ENCODE data around the gene ANKRD33. TPM values are rescaled to one million over a fixed set of nuclear protein-coding genes. Genes with fewer than 3 reads are reported as not detected.
A peak's percentile ranks its signal among the peaks of the same experiment; 100 is the strongest.

ANKRD33 gene
- total RNA-seq, 1 experiment from 2014 or later = not detected

GRCh38 chr12:51864833-51865670 is 22.9 kb upstream of the ANKRD33 start:
- POLR2A ChIA-PET (ENCODE audit: low non-redundant PET) = interaction anchor here (0.6 kb wide), 1 partner anchor 93 kb away, joined by 7 read pairs; no protein-coding TSS in a partner anchor
- Histone ChIP-seq H3K9me3 (ENCODE audit: low read depth, low read length, poor library complexity, severe bottlenecking) (no peaks in the 10 kb centered on the region), H3K36me3 (ENCODE audit: insufficient read depth, low read length, poor library complexity, severe bottlenecking) (no peaks in the 10 kb centered on the region), H3K27ac (ENCODE audit: low read depth, low read length, poor library complexity, severe bottlenecking) (no peak overlapping the region), H3K27me3 (replicated peaks; ENCODE audit: insufficient read depth, low read depth, low read length, poor library complexity) (no peaks in the 10 kb centered on the region), H3K4me1 (ENCODE audit: insufficient read depth, low read length, poor library complexity, severe bottlenecking) (peaks cover 30% of the 10 kb centered on the region), H3K4me3 (ENCODE audit: low read depth, low read length, poor library complexity, severe bottlenecking) (peak overlapping the region; percentile 41)
- CTCF ChIA-PET = interaction anchor here (1.1 to 1.7 kb wide), 2 partner anchors 10 to 41 kb away, joined by 3 to 9 read pairs; no protein-coding TSS in a partner anchor
- TF ChIP-seq CTCF (conservative IDR thresholded peaks at IDR 0.05; ENCODE audit: low read depth, low read length) = no peak
- TF ChIP-seq EZH2 (IDR thresholded peaks at IDR 0.05; ENCODE audit: borderline replicate concordance, low read depth, low read length, poor library complexity, severe bottlenecking) = no peak
- DNase-seq (ENCODE audit: low spot score) = no peak
- no TSS peak for BruUV-seq (replicated peaks)
- intact Hi-C loops (cut with micrococcal nuclease; ENCODE audit: unreplicated experiment) = no loop called here

- intact Hi-C loops (cut with micrococcal nuclease; ENCODE audit: unreplicated experiment) = no loop called here
- no peak for TF ChIP-seq CTCF (conservative IDR thresholded peaks at IDR 0.05; ENCODE audit: low read depth, low read length)
- no peak for TF ChIP-seq EZH2 (IDR thresholded peaks at IDR 0.05; ENCODE audit: borderline replicate concordance, low read depth, low read length, poor library complexity, severe bottlenecking)
- H3K4me1 ChIP-seq (ENCODE audit: insufficient read depth, low read length, poor library complexity, severe bottlenecking) = peaks cover 30% of the 10 kb centered on the region
- POLR2A ChIA-PET (ENCODE audit: low non-redundant PET) = no interaction called here
- H3K36me3 ChIP-seq (ENCODE audit: insufficient read depth, low read length, poor library complexity, severe bottlenecking) = no peaks in the 10 kb centered on the region
- H3K9me3 ChIP-seq (ENCODE audit: low read depth, low read length, poor library complexity, severe bottlenecking) = no peaks in the 10 kb centered on the region
- H3K4me3 ChIP-seq (ENCODE audit: low read depth, low read length, poor library complexity, severe bottlenecking) = no peak overlapping the region
- CTCF ChIA-PET = no interaction called here
- no peak overlapping the region for H3K27ac ChIP-seq (ENCODE audit: low read depth, low read length, poor library complexity, severe bottlenecking)
- BruUV-seq (replicated peaks) = no TSS peak
- no peaks in the 10 kb centered on the region for H3K27me3 ChIP-seq (replicated peaks; ENCODE audit: insufficient read depth, low read depth, low read length, poor library complexity)
- DNase-seq (ENCODE audit: low spot score) = no peak
These were observed 22.1 kb upstream of the ANKRD33 start for GRCh38 chr12:51865757-51866270.

GRCh38 chr12:51866324-51866723 is 21.6 kb upstream of the ANKRD33 start:
- BruUV-seq (replicated peaks) = no TSS peak
- POLR2A ChIA-PET (ENCODE audit: low non-redundant PET) = no interaction called here

More at GRCh38 chr12:51866324-51866723, 21.6 kb upstream of the ANKRD33 start:
- H3K36me3 ChIP-seq (ENCODE audit: insufficient read depth, low read length, poor library complexity, severe bottlenecking) = no peaks in the 10 kb centered on the region
- H3K27me3 ChIP-seq (replicated peaks; ENCODE audit: insufficient read depth, low read depth, low read length, poor library complexity) = no peaks in the 10 kb centered on the region
- no peak for DNase-seq (ENCODE audit: low spot score)
- peaks cover 30% of the 10 kb centered on the region for H3K4me1 ChIP-seq (ENCODE audit: insufficient read depth, low read length, poor library complexity, severe bottlenecking)
- no peak overlapping the region for H3K4me3 ChIP-seq (ENCODE audit: low read depth, low read length, poor library complexity, severe bottlenecking)
- H3K9me3 ChIP-seq (ENCODE audit: low read depth, low read length, poor library complexity, severe bottlenecking) = no peaks in the 10 kb centered on the region
- intact Hi-C loops (cut with micrococcal nuclease; ENCODE audit: unreplicated experiment) = no loop called here
- CTCF ChIA-PET = no interaction called here
- no peak overlapping the region for H3K27ac ChIP-seq (ENCODE audit: low read depth, low read length, poor library complexity, severe bottlenecking)
- TF ChIP-seq CTCF (conservative IDR thresholded peaks at IDR 0.05; ENCODE audit: low read depth, low read length) (no peak), EZH2 (IDR thresholded peaks at IDR 0.05; ENCODE audit: borderline replicate concordance, low read depth, low read length, poor library complexity, severe bottlenecking) (no peak)

All from A673 (cell line).